Uterus (tissue), 2 donors: Measurements from ENCODE around the gene PYGL.

Source experiments
- CTCF ChIP-seq, 4 experiments: fragments of 200-600 bp in 2 of 4; fragments of 450-650 bp in 2 of 4; sonication (generic) in 2 of 4; IDR thresholded peaks; one replicate each; pipeline ENCODE4 v1.5.1; 2016 to 2019; ENCODE audit warnings: antibody characterized with exemption in 4 of 4, mild to moderate bottlenecking in 2 of 4, moderate library complexity in 1 of 4
- POLR2A ChIP-seq, 2 donors: fragments of 450-650 bp; IDR thresholded peaks; one replicate each; pipeline ENCODE4 v1.6.1; 2016; ENCODE audit warnings: antibody characterized with exemption in 2 of 2, mild to moderate bottlenecking in 1 of 2, moderate library complexity in 1 of 2

GRCh38 chr14:50922803-50923202 lies 21.5 kb downstream of the PYGL start:
- TF ChIP-seq CTCF (IDR thresholded peaks at IDR 0.05) (no peak), POLR2A (IDR thresholded peaks at IDR 0.05) (no peak)
